GM12878 (cell line): Measurements from ENCODE around the gene CCL23. TPM values are rescaled to one million over a fixed set of nuclear protein-coding genes. Genes with fewer than 3 reads are reported as not detected.

Experiments used
- ATAC-seq: fragments of 200-7000 bp; cut with Tn5 transposase; 3 replicates; pipeline ENCODE4 v1.9.1; 2020; ENCODE audit warnings: mild to moderate bottlenecking, moderate library complexity
- BruUV-seq: library from RNA; stranded (reverse); fragments of 400-500 nt; replicated peaks from 2 replicates; lab custom pipeline; 2021; lab: Mats Ljungman, UMichigan
- CTCF ChIA-PET: fragments of 300-600 bp; sonication (Branson Sonifier 250); formaldehyde crosslinking; extraction: SDS; loops from one replicate; lab custom pipeline; 2021; ENCODE audit warnings: inconsistent platforms; lab: Yijun Ruan, JAX
- POLR2A ChIA-PET: fragments of 350-600 bp; formaldehyde crosslinking; extraction: SDS; loops from one replicate; lab custom pipeline; 2021; ENCODE audit warnings: inconsistent platforms; lab: Charles Lee
- RAD21 ChIA-PET: fragments of 300-600 bp; sonication (Branson Sonifier 250); formaldehyde crosslinking; loops from one replicate; lab custom pipeline; 2023; ENCODE audit warnings: antibody characterized with exemption; ENCODE audit not compliant: unreplicated experiment; lab: Charles Lee
- SMC1A ChIA-PET: fragments of 300-600 bp; sonication (Branson Sonifier 250); formaldehyde crosslinking; loops from one replicate; lab custom pipeline; 2023; ENCODE audit not compliant: unreplicated experiment, uncharacterized antibody; lab: Charles Lee
- DNase-seq: peaks from one replicate; pipeline ENCODE4 v3.0.0-alpha.2; 2011; ENCODE audit warnings: low read depth, low spot score
- FAIRE-seq: peaks from 3 replicates; lab custom pipeline; 2011; peaks lifted over from hg19 to GRCh38; lab: Jason Lieb, UNC
- H2AFZ ChIP-seq: 2 replicates; pipeline ENCODE4 v1.6.0; 2011; ENCODE audit warnings: low read depth, low read length, control low read depth; ENCODE audit not compliant: control insufficient read depth
- H3K27ac ChIP-seq: 2 replicates; pipeline ENCODE4 v1.5.1; 2011; ENCODE audit warnings: control low read depth; ENCODE audit not compliant: control insufficient read depth, insufficient read depth
- H3K27me3 ChIP-seq, 2 experiments: replicated peaks in 1 of 2; 2 replicates each; pipeline versions ENCODE4 v1.6.0 to v1.6.1; 2011; ENCODE audit warnings: low read length in 1 of 2; ENCODE audit not compliant: control insufficient read depth in 2 of 2, insufficient read depth in 2 of 2
- H3K36me3 ChIP-seq, 2 experiments: 2 replicates each; pipeline ENCODE4 v1.5.1; 2011; ENCODE audit warnings: low read length in 1 of 2; ENCODE audit not compliant: control insufficient read depth in 2 of 2, insufficient read depth in 2 of 2
- H3K4me1 ChIP-seq: 2 replicates; pipeline ENCODE4 v1.6.1; 2011; ENCODE audit warnings: mild to moderate bottlenecking, low read length, moderate library complexity, mixed read lengths; ENCODE audit not compliant: control insufficient read depth, insufficient read depth
- H3K4me2 ChIP-seq: 2 replicates; pipeline ENCODE4 v1.6.0; 2011; ENCODE audit warnings: control low read depth; ENCODE audit not compliant: control insufficient read depth, insufficient read depth
- H3K4me3 ChIP-seq: fragments of 200-600 bp; sonication (generic); 2 replicates; pipeline ENCODE4 v1.5.1; 2016
- H3K79me2 ChIP-seq: 2 replicates; pipeline ENCODE4 v1.6.0; 2011; ENCODE audit warnings: low read length; ENCODE audit not compliant: control insufficient read depth, insufficient read depth
- H3K9ac ChIP-seq: 2 replicates; pipeline ENCODE4 v1.8.0; 2011; ENCODE audit warnings: low read length, control low read depth, mixed read lengths; ENCODE audit not compliant: control insufficient read depth, insufficient read depth
- H3K9me3 ChIP-seq: replicated peaks from 3 replicates; pipeline ENCODE4 v1.5.1; 2011; ENCODE audit warnings: mild to moderate bottlenecking, low read length; ENCODE audit not compliant: control insufficient read depth, insufficient read depth
- H4K20me1 ChIP-seq: 2 replicates; pipeline ENCODE4 v1.6.0; 2011; ENCODE audit not compliant: control insufficient read depth, insufficient read depth
- BHLHE40 ChIP-seq, 2 experiments: fragments of 450-650 bp in 1 of 2; IDR thresholded peaks; 2 replicates each; pipeline ENCODE4 v1.6.1; 2011 to 2017; ENCODE audit warnings: low read depth in 2 of 2, borderline replicate concordance in 1 of 2, improper control_type of control experiment in 1 of 2, low read length in 1 of 2, mild to moderate bottlenecking in 1 of 2
- CHD2 ChIP-seq: IDR thresholded peaks from 2 replicates; pipeline ENCODE4 v1.6.1; 2011; ENCODE audit warnings: low read depth, low read length, improper control_type of control experiment, borderline replicate concordance
- HCFC1 ChIP-seq: fragments of 150-350 bp; IDR thresholded peaks from 2 replicates; pipeline ENCODE4 v1.6.1; 2014; ENCODE audit warnings: low read length
- IRF4 ChIP-seq: IDR thresholded peaks from 2 replicates; pipeline ENCODE4 v1.6.1; 2011; ENCODE audit warnings: low read depth, low read length
- JUNB ChIP-seq: IDR thresholded peaks from 2 replicates; pipeline ENCODE4 v1.6.1; 2016; ENCODE audit warnings: antibody characterized with exemption, mild to moderate bottlenecking
- KDM1A ChIP-seq: fragments of 200-600 bp; sonication (generic); IDR thresholded peaks from 2 replicates; pipeline ENCODE4 v1.6.1; 2016; ENCODE audit warnings: borderline replicate concordance
- NR2F1 ChIP-seq: fragments of 450-650 bp; conservative IDR thresholded peaks from 2 replicates; pipeline ENCODE4 v1.6.1; 2017; ENCODE audit warnings: mild to moderate bottlenecking
- POLR2A ChIP-seq: IDR thresholded peaks from 2 replicates; pipeline ENCODE4 v1.6.1; 2011; ENCODE audit warnings: low read depth, mild to moderate bottlenecking, low read length
- RBBP5 ChIP-seq: fragments of 200-600 bp; sonication (generic); conservative IDR thresholded peaks from 2 replicates; pipeline ENCODE4 v1.6.1; 2016
- SKIL ChIP-seq: fragments of 450-650 bp; IDR thresholded peaks from 2 replicates; pipeline ENCODE4 v1.6.1; 2017; ENCODE audit warnings: mild to moderate bottlenecking, low read depth, inconsistent platforms; ENCODE audit not compliant: poor library complexity, severe bottlenecking
- SUPT20H ChIP-seq: IDR thresholded peaks from 2 replicates; pipeline ENCODE4 v1.6.1; 2011; ENCODE audit warnings: low read depth, mild to moderate bottlenecking, low read length, moderate library complexity, borderline replicate concordance; ENCODE audit not compliant: control insufficient read depth
- SUZ12 ChIP-seq: fragments of 200-600 bp; sonication (generic); IDR thresholded peaks from one replicate; pipeline ENCODE4 v1.6.1; 2018; ENCODE audit warnings: antibody characterized with exemption, mild to moderate bottlenecking; ENCODE audit not compliant: unreplicated experiment
- YBX1 ChIP-seq: fragments of 450-650 bp; IDR thresholded peaks from 2 replicates; pipeline ENCODE4 v1.6.1; 2016; ENCODE audit warnings: antibody characterized with exemption
- ZNF24 ChIP-seq: fragments of 450-650 bp; IDR thresholded peaks from 2 replicates; pipeline ENCODE4 v1.6.1; 2017; ENCODE audit warnings: antibody characterized with exemption, mild to moderate bottlenecking
- WGBS: methylation state at CpG from one replicate; pipeline ENCODE4 v1.1.6; 2016; ENCODE audit warnings: low lambda C conversion rate; ENCODE audit not compliant: insufficient replicate concordance, insufficient coverage; ENCODE audit errors: missing lambda C conversion rate; 5-methylcytosine and 5-hydroxymethylcytosine counted together
- in situ Hi-C: fragments of 300-500 bp; cut with MboI; formaldehyde crosslinking; loops from 9 replicates; pipeline ENCODE4 v1.14.3; 2018; ENCODE audit warnings: mixed read lengths
- intact Hi-C: fragments of 100-400 bp; cut with micrococcal nuclease; formaldehyde crosslinking; loops from one replicate; pipeline ENCODE4 v1.14.2; 2022; ENCODE audit not compliant: unreplicated experiment
- polyA plus RNA-seq, 11 experiments: library from polyadenylated mRNA; depleted of rRNA in 4 of 11; unstranded in 6 of 11; stranded (reverse) in 5 of 11; fragments of >200 nt; fragmentation: Nextera tagmentation in 4 of 11; fragmentation: Illumina TruSeq in 1 of 11; extraction: Ambion mirVana in 4 of 11; extraction: Trizol in 1 of 11; gene quantifications; 1 replicate in 1 of 11; 2 replicates in 10 of 11; pipeline versions ENCODE4 v1.2.1 to v1.2.3, GENCODE V29; 2011 to 2016; ENCODE audit warnings: inconsistent platforms in 2 of 11, missing spikeins in 2 of 11, low read depth in 1 of 11
- total RNA-seq, 4 experiments: library from RNA; depleted of rRNA in 3 of 4; stranded (reverse); fragments of >200 nt in 3 of 4; fragmentation: Illumina TruSeq in 1 of 4; extraction: Trizol in 1 of 4; gene quantifications; 2 replicates each; pipeline versions ENCODE4 v1.2.1 to v1.2.3, GENCODE V29; 2013 to 2021
- TF ChIP-seq, protein P1 (sequence below): IDR thresholded peaks from 2 replicates; pipeline ENCODE4 v1.6.1; 2011; ENCODE audit warnings: borderline replicate concordance, low read depth, mild to moderate bottlenecking, moderate library complexity, low read length; ENCODE audit not compliant: insufficient read depth, poor library complexity, severe bottlenecking
- TF ChIP-seq, protein P2 (sequence below): IDR thresholded peaks from 2 replicates; pipeline ENCODE4 v1.6.1; 2012; ENCODE audit warnings: low read depth, low read length, improper control_type of control experiment
- TF ChIP-seq, protein P3 (sequence below): fragments of 150-350 bp; IDR thresholded peaks from 2 replicates; pipeline ENCODE4 v1.6.1; 2014; ENCODE audit warnings: mild to moderate bottlenecking, low read depth, low read length

Gene CCL23
- total and polyA plus RNA-seq, 10 of the 15 experiments (the other 5 are each of a cell fraction or from before 2014, with no cell fraction given): 0.15 to 0.62 (median 0.41) TPM; not detected in 6

- H3K9me3 ChIP-seq: no peaks in the 10 kb centered on the region; the same call in 2 of the 3 replicates
- H3K4me3 ChIP-seq: no peak overlapping the region
- H3K79me2 ChIP-seq: no peaks in the 10 kb centered on the region
- intact Hi-C loops (no loop called here), in situ Hi-C loops (no loop called here)
- ChIA-PET RAD21 (interaction anchor here (0.7 kb wide), 1 partner anchor 132 kb away, joined by 3 read pairs; no protein-coding TSS in a partner anchor), POLR2A (interaction anchor here (0.6 kb wide), 1 partner anchor 28 kb away, joined by 3 read pairs; no protein-coding TSS in a partner anchor), CTCF (interaction anchor here (1.0 kb wide), 1 partner anchor 11 kb away, joined by 4 read pairs; no protein-coding TSS in a partner anchor), SMC1A (interaction anchor here (0.7 to 1.2 kb wide), 5 partner anchors 9 to 130 kb away, joined by 3 to 4 read pairs (median 3); no protein-coding TSS in a partner anchor)
- DNase-seq (no peak), FAIRE-seq (no peak)
- no peak overlapping the region for H3K9ac ChIP-seq
- no peak overlapping the region for H3K4me2 ChIP-seq
- no peaks in the 10 kb centered on the region for H3K4me1 ChIP-seq
- H3K36me3 ChIP-seq: no peaks in the 10 kb centered on the region
- H3K27ac ChIP-seq: no peak overlapping the region
- H4K20me1 ChIP-seq: no peaks in the 10 kb centered on the region
- WGBS: 95% methylated on average over 2 of the region's 2 CpGs
- no TSS peak for BruUV-seq
- no peaks in the 10 kb centered on the region for H3K27me3 ChIP-seq
- no peak overlapping the region for H2AFZ ChIP-seq
- TF ChIP-seq, protein P1, sequence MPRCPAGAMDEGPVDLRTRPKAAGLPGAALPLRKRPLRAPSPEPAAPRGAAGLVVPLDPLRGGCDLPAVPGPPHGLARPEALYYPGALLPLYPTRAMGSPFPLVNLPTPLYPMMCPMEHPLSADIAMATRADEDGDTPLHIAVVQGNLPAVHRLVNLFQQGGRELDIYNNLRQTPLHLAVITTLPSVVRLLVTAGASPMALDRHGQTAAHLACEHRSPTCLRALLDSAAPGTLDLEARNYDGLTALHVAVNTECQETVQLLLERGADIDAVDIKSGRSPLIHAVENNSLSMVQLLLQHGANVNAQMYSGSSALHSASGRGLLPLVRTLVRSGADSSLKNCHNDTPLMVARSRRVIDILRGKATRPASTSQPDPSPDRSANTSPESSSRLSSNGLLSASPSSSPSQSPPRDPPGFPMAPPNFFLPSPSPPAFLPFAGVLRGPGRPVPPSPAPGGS: no peak
- TF ChIP-seq, protein P2, sequence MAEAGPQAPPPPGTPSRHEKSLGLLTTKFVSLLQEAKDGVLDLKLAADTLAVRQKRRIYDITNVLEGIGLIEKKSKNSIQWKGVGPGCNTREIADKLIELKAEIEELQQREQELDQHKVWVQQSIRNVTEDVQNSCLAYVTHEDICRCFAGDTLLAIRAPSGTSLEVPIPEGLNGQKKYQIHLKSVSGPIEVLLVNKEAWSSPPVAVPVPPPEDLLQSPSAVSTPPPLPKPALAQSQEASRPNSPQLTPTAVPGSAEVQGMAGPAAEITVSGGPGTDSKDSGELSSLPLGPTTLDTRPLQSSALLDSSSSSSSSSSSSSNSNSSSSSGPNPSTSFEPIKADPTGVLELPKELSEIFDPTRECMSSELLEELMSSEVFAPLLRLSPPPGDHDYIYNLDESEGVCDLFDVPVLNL: no peak
- TF ChIP-seq POLR2A: no peak
- no peak for TF ChIP-seq RBBP5
- no peak for TF ChIP-seq SUZ12
- no peak for TF ChIP-seq HCFC1
- no peak for TF ChIP-seq NR2F1
- no peak for TF ChIP-seq YBX1
- TF ChIP-seq, protein P3, sequence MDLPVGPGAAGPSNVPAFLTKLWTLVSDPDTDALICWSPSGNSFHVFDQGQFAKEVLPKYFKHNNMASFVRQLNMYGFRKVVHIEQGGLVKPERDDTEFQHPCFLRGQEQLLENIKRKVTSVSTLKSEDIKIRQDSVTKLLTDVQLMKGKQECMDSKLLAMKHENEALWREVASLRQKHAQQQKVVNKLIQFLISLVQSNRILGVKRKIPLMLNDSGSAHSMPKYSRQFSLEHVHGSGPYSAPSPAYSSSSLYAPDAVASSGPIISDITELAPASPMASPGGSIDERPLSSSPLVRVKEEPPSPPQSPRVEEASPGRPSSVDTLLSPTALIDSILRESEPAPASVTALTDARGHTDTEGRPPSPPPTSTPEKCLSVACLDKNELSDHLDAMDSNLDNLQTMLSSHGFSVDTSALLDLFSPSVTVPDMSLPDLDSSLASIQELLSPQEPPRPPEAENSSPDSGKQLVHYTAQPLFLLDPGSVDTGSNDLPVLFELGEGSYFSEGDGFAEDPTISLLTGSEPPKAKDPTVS: no peak
- no peak for TF ChIP-seq SUPT20H
- TF ChIP-seq IRF4: no peak
- no peak for TF ChIP-seq JUNB
- no peak for TF ChIP-seq BHLHE40 (IDR thresholded peaks at IDR 0.05; ENCODE audit: borderline replicate concordance in 1 of 2, low read depth in 2 of 2, low read length in 1 of 2)
- TF ChIP-seq CHD2: no peak
- TF ChIP-seq SKIL: no peak
- no peak for TF ChIP-seq KDM1A
- no peak for TF ChIP-seq ZNF24
- TF ChIP-seq, all 136 proteins: peak for 0
- ATAC-seq: no peak
These were observed 1.2 kb downstream of the CCL23 start for GRCh38 chr17:36016555-36016954.
